Measurements from ENCODE around the gene ALG5.

ALG5 gene, protein sequence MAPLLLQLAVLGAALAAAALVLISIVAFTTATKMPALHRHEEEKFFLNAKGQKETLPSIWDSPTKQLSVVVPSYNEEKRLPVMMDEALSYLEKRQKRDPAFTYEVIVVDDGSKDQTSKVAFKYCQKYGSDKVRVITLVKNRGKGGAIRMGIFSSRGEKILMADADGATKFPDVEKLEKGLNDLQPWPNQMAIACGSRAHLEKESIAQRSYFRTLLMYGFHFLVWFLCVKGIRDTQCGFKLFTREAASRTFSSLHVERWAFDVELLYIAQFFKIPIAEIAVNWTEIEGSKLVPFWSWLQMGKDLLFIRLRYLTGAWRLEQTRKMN

DNA sequence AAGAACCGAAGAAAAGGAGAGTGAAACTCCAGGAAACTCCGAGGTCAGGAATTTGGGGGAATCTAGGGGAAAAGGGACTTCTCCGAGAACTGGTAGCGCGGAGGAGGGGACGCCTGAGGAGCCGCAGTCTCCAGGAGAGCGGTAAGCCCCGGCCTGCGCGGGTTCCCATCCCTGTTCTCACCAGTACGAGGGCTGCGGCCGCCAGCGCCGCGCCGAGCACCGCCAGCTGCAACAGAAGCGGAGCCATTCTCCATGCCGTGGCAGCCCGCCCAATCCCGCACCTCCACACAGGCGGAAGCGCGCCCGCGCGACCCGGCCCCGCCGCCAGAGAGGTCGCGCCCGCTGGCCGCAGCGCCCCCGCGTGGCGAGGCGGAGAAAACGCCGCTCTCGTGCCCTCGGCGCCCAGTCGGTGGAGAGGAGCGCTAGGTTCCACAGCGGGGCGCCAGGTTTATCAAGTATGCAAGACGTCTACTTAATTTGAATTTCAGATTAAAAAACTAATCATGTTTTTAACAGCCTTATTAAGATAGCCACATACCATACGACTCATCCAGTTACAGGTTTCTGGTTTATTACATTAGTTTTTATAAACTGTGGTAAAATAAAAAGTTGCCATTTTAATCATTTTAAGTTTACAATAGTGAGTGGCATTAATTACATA is at the start of gene ALG5:
ALG5 (minus strand) TSS at position 287 of the 661 bp plus-strand sequence; CDS start at position 247, 40 bp downstream.
- peak; percentile 30 to 95 (median 84) for DNase-seq

DNA sequence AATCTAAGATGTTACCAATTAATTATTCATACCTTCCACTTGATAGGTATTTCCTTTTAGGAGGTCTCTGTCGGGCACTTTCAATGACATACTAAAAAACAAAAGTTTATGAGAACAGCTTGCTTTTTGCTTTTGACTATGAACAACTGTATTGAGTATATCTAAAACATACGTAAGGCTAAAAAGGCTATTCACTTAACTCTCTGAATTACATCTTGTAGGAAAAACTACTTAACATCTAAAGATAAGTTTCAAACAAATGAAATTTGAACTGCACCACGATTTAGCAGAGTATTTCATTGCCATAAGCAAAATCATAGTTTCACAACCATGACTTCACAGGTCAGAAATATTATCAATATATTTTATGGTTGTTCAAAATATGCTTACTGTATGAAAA is 48.7 kb upstream of the ALG5 start:
- no peak for DNase-seq

DNA sequence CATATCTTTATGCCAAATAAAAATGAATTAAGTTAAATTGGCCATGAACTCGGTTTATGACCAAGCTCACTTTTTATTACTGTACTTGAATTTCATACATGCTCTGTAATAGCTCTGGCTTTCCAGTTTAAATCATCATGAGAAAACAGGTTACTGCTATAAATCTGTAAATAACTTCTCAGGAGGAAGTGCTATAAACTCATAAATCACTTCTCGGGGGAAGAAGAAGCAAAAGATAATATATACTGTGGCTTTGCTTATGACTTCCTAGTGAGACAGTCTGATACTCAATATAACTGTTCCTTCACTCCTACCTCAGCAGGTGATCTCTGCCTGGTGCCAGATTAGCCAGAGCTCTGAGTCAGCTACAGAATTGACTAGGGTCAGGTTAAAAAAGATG is 47.9 kb upstream of the ALG5 start:
- DNase-seq, result no peak

DNA sequence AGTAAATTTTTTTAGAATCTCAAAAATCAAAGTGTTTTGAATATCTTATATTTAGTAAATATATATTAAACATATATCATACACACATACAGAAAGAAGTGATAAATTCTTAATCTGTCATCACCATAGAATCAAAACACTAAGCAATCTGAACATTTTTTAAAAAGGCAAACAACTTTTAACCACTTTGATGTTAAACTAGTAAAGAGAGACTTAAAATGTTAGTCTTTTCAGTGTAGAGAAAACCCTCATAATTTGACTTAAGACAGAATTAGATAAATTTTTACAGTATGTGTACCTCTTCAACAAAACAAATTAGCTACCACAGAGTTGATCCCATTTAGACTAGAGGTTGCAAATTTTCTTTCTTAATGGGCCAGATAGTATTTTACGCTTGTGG is 46.9 kb upstream of the ALG5 start:
- no peak for DNase-seq

DNA sequence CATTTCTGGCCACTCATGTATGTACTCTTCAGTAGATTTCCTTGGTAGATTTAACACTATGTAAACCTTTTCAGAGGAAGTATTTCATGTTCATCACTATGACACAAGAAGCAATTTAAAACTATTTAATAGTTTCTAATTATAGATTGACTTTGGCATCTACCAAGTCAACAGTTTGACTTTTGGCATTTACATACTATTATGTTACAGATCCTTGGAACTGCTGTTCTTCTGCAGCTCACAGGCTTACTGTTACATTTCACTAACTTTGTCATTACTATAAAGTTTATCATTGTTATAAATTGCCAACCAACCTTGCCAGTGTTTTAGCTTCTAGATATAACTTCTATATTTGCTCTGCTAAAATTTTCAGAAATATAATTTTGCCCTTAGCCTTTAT is 41.6 kb upstream of the ALG5 start:
- DNase-seq, result no peak

DNA sequence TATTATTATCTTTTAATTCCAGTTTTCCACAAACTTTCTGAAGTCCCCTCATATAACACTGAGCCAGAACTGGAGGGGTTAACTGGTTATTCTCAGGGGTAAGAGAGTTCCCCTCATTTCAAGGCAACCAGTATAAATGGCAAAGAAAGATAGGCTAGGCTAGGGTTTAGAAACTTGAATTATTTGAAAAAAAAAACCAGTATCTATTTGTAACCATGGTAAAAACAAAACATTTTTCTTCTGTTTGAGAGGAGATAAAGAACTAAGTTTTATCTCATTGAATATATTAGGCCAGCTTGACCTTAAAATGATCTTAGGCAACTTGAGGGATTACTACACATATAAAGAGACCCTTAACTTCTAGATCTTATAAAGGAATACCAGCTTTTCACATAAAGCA is 40.8 kb upstream of the ALG5 start:
- no peak for DNase-seq

DNA sequence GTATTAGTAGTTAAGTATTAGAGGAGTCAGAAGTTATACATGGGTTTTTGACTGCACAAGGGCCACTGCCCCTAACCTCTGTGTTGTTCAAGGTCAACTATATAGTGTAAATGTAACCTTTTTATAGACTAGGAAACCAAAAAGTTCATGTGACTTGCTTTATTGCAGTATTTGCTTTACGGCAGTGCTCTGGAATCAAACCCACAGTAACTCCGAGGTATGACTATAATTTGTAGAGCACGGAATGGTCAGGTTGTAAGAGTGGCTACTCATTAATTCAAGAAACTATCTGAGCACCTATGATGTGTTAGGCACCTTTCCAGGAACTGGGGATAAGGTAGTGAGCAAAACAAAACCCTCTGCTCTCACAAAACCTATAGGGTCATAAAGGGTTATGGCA is 38.1 kb upstream of the ALG5 start:
- no peak for DNase-seq

DNA sequence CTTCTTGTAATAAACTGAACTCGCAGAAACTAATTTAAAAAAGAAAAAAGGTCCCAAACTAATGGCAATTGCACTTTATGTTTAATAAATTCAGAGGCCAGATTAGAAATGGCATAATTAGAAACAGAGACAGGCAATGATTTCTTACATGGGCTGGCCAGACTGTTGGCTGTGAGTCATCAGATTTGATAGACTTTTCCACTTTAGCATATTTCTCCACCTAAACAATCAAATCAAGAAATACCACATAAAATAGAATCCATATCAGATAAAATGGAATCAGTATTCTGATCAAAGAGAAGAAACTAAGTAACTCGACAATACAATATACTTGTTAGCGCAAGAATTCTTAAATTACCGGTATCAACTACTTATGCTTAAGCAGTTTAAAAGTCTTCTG is 30.5 kb upstream of the ALG5 start:
- no peak for DNase-seq

DNA sequence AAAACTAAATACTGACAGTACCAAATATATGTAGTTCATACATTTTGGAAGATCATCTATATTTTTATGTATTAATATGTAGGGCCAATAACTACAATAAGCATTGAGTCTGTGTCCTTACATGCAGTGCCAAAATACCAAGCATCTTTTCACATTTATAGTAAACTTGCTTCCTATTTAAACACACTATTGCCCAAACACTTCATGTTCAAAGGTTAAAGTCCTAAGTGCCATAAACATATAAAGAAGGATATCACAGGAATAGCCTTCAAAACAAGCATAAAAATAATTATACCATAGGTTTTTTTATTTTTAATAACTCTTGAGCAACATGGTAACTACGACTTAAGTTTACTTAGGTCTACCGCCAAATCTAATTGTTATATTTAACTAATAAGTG is 28.5 kb upstream of the ALG5 start:
- DNase-seq, result no peak

DNA sequence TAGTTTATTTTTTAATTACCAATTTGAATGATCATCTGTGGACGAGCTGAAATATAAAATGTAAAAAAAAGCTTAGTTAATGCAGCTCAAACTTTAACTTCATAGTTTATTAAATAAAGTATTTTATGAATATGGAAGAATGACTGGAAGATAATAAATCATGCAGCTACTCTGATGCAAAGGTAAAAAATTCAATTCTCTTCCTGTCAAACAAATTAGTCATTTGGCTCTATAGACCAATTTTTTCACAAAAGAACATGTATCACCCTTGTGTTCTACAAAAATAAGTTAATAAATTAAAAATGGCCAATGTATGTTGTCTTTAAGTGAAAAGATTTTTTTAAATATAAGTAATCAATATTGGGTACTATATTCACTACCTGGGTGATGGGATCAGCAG is 27.6 kb upstream of the ALG5 start:
- no peak for DNase-seq

DNA sequence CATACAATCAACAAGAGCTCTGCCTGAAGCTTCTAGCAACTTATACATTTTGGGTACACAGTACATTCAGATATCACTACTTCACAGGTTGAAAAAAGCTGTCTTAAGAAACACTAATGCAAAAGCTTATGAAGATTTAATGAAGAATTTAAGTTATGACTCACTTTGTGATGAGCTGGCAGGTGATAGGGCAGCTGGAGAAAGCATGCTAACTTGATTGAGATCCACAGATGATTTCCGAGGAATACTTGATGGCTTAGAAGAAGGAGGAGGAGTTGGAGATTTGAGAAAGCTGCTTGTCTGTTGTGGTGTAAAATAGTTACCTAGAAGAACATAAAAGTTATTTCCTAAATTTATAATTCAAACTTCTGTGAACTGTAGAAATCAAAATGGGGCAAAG is 24.7 kb upstream of the ALG5 start:
- DNase-seq, result no peak

DNA sequence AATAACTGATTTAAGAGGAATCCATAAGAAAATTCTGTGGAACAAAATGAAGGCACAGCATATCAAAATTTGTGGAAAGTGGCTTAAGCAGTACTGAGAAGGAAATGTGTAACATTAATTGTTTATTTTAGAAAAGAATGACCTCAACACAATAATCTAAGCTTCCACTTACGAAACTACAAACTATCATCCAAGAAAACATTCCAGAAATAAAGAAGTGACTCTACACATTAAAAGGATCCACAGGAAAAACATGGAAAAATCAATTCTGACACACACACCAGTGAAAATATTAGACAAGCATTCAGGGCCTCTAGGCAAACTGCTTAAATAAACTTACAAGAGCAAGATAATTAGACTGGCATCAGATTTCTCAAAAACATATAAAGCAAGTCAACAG is 15.5 kb upstream of the ALG5 start:
- DNase-seq, result no peak

DNA sequence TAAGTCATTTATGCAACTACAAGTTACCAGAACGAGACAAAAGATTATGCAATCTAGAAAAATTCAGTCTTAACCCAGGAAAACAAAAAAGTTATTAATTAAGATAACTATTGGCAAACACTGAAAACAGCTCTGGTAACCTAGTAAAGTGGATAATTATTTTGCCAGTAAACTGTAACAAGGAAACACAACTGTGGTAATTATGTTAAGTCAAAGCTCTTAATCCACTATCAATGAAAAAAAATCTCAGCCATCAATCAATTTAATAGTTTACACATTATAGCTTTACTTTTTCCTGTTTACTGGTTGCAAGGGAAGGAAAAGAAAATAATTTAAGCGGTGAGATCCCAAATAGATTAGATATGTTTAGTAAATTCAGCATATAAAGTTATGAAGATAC is 12.6 kb upstream of the ALG5 start:
- no peak for DNase-seq

DNA sequence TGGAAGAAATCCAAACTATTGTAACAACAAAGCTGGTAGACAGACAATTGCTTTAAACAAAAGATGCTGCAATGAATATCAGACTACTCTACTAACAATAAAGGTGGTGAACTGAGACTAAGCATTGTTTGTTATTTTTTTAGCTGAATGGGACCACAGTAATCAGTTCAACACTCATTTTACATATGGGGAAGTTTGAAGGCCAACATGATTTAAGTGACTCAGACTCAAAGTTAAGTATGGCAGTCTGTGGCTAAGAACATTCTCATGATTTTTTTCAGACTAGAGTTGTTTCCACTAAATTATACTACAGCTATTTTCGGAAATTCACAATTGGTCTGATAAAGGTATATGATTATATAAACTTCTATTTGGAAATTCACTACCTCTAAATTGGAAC is 11.9 kb upstream of the ALG5 start:
- DNase-seq, result no peak

DNA sequence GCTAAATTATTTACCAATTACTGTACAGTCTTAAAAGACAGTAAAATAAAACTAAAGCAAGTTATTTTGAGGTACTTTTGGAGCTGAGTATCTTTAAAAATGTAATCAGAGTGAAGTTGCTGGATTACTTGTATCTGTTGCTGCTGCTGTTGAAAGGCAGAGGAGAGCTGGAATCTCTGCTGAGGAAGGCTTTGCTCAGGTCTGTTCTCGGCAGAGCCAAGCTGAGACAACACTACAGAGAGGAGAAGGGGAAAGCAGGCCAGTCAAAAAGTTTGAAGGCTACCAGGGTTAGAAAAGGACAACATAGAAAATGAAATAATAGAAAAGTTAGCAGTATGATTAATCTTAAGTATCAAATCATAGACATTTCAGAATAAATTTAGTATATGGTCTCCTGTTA is 11.3 kb upstream of the ALG5 start:
- no peak for DNase-seq

DNA sequence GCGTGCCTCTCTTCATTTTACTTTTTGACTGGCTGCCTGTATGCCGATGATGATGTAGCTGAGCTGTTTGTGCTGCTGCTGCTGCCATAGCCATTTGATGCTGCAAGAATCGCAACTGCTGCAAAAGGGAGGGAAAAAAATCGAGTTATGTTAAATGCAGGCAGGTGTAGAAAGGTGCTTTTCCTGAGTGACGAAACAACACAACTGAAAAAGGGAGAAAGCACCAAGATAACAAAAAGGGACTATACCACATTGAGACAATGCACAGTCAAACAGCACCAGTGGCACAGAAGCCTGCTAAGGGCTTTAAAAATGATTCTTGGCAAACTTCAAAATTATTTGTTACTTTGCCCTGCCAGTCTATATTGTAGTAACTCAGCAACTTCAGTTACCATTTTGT is 10.6 kb upstream of the ALG5 start:
- no peak for DNase-seq

DNA sequence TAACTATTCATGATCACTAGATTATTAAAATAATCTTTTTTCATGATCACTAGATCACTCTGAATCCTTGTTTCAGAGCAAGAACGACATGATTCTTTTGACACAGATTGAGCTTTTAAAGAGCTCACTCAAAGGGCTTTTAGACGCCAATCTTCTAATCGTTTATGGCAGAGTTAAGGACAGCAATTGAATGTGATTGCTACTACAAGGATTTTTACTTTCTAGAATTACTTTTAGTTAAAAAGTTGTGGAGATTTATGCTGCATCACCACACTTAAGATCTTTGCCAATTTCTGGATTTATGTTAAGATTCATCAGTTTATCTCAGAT is 2.7 kb upstream of the ALG5 start:
- no peak for DNase-seq

DNA sequence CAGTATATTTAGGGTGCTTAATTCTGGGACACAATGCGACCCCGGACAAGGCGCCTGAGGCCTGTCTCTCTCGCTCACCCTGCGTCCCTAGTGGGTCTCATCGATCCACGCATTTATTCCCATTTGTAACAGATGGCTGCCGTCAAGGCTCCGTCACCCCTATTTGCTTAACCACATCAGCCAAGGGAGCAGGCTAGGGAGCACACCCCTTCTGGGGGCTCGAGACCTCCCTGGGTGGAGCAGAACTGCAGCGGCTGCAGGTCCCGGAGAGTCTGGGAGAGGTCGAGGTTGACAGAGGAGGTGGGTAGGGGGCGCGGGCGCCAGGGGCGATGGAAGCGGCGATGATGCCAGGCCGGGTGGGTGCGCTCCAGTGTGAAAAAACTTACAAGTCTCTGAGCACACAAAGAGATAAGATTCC is 507 bp downstream of the ALG5 start:
- peak in 23 of 51 donors; percentile 4 to 49 (median 27) for DNase-seq

DNA sequence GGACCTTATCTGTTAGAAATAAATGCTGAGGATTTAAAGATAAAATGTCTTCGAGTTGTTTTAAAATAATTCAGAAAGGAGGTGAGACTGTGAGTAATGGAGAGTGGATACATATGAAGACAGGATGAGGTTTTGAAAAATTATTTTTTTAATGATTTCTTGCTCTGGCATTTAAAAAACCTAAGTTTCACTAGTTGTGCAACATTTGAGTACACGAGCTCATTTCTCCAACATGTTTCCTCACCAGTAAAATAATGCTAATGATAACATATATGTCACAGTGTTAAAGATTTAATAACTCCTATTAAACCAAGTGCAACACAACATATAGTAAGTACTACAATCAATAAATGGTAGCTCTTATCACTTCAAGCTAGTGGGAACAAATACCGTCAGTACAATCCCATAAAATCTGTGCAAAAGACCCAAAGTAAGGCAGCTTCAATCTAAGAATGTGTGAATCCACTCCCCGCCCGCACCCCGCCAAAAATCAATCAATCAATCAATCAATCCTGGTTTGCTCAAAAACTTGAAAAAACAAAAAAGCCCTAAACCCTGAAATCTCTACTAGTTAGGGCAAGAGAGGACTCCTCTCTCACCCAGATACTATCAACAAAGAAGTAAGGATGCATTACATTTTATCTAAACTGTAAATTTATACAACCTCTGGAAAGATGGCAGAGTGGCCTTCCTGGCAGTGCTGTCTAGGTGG is 1.3 kb downstream of the ALG5 start:
- DNase-seq, result no peak

DNA sequence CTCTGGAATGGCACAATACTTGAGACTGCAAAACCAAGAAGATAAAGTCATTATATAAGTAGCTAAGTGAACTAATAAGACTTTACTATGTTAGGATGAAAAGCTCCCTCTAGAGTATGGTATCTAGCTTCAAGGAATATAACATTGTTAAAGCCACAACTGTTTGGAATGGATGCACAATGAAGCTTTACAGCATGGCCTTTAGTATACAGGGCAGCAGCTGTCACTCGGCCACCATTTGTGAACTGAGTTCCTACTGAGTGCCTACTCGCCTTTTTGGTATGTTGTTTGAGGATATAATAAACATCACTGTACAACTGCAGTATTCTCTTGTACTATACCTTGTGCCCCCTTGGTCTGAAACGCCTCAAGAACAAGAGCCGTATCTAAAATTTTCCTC is 6.8 kb downstream of the ALG5 start:
- no peak for DNase-seq

DNA sequence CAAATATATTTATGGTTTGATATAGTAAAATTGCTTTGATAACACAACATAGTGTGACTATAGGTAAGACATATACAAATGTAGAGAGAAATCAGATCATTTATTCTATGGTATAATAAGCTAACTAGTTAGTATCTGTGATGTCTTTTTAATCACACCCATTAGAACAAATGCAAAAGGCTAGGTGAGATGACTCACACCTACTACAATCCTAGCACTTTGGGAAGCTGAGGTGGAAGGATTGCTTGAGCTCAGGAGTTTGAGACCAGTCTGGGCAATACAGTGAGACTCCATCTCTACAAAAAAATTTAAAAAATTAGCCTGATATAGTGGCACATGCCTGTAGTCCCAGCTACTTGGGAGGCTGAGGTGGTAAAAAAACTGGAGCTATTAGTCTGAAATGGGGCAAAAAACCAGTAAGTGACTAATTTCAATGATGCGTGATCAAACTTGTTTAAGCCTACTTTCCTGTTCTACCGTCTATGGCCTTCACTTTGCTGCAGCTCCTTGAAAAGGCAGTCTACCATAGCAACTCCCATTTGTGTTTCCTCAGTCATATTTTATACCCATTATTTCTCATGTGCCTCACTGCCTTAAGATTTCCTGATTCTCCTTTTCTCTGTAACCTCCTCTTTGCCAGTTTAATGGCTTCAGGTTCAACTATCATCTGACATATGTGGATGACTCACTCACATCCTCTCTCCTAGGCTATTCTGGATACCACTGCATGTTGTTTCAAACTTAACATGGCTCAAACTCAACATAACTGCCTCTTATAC is 12.5 kb downstream of the ALG5 start:
- no peak for DNase-seq

DNA sequence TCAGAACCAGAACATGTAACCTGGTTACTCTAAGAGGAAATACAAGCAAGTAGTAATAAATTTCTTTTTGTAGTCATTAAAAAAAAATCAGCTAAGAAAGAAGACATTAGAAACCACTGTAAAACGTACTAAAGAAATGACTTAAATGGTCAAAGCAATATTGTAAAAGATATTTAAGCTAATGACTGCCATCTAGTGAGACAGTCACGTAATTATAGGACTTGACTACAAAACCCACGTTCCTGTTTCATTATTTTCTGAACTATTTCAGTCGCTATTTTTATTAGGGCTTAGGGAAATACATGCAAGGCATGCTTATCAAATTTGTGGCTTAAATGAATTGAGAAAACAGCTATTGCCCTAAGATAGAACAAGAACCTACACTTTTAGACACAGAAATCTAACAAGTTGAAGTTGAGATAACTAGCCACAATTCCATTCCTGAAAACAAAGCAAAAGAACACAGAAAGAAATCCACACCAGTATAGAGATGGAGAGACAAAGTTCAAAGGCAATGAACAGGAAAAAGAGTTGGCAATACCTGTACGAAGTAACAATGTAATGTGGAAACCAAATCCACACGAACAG is 17.9 kb downstream of the ALG5 start:
- peak in 1 of 51 donors; percentile 19 for DNase-seq
